Fibroblast of skin of right biceps (primary cell): ENCODE measurements around the gene TMEM61.
A peak's percentile ranks its signal among the peaks of the same experiment; 100 is the strongest.
"Not testable (repeated sequence)": the region's sequence is repeated elsewhere in the genome, so short reads cannot be mapped to it uniquely, and the experiment has no call there.

Experiments used
- DNase-seq: peaks from one replicate; pipeline ENCODE4 v3.0.0-alpha.2; 2013

Gene TMEM61

DNA sequence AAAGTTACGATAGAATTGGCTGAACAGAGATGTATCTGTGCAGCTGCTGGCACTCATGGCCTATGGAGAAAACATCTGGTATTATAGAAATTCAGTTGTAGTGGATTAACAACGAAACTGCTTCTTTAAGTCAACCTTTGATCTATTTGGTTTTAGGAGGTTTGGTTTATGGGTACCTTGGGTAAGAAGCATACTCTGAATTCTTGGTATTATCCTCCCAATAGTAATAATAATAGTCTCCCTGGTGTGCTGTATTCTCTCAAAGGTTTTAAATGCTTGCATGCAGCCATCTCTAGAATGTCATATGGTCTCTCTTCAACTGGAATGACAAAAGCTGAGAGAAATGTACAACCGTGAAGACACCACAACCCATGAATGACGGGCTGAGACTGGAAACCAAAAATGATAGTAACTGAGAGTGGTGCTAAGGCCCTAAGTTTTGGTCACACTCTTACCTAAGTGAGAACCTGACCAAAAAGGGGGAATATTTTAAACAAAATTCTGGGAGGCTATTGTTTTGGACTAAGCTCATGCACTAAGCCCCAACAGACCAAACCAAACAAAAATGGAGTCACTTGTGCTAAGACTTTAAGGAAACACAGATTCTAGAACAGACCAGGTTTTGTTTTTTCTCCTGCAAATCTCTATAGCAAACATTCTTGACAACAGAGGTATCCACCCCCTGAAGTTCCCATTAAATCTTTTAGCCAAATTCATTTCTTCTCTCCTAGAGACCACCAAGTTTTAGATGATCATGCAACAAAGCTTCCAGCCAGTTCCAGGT lies 17.6 kb upstream of the TMEM61 start:
- DNase-seq, result no peak

DNA sequence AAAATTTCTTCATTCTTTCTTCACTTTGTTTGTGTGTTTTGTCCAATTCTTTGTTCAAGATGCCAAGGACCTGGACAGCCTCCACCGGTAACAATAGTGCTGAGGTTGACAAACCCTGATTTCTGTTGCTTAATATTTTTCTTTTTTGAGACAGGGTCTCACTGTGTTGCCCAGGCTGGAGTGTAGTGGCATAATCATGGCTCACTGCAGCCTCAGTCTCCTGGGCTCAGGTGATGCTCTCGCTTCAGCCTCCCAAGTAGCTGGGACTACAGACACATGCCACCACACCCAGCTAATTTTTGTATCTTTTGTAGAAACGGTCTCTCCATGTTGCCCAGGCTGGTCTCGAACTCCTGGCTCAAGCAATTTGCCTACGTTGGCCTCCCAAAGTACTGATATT lies 16.6 kb upstream of the TMEM61 start:
- DNase-seq, result not testable (repeated sequence)

DNA sequence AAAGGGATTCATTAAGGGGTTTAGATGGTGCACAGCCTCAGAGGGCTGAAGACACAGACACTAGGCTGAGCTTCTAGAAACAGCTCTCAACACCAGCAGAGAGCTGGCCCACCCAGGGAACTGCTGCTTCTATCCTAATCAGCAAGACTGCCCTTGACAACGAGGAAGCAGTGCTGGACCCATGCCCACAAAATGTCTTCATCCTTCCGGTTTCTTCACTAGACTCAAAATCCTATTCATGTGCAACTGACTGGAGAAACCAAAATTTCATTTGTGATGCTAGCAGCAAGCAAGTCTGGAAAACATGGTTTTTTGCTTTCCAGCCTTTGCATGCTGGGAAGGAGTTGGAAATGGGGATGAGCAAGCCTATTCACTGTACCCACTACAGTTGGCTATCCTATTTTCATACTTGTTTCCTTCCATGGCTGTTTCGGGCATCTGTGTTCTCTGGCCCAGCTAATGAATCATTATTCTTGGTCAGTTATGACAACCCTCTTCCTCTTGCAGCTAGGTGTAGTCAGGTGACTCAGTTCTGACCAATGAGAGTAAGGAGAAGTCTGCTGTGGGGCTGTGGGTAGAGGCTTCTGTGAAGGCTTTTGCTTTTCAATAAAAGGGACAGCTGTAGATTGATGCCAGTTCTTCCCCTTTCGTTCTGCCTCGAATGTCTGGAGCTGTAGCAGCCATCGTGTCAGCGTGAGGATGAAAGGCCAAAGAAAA lies 14.6 kb upstream of the TMEM61 start:
- peak; percentile 58 for DNase-seq

DNA sequence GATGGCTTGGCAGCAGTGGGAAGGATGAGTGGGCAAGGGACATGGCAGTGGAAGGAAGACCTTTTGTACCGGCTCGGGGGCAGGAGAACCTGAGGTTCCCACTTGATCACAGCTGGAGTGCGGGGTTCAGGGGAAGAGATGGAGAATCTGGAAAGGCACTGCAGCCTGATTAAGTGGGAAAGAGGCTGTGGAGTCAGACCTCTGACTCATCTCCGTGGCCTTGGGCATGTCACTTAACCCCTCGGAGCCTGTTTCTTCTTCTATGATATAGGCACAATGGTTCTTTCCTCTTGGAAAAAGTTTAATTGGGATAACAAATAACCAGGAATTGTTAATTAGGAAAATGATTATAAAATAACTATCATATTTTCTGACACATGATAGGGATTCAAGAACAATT lies 13.1 kb upstream of the TMEM61 start:
- DNase-seq, result no peak

DNA sequence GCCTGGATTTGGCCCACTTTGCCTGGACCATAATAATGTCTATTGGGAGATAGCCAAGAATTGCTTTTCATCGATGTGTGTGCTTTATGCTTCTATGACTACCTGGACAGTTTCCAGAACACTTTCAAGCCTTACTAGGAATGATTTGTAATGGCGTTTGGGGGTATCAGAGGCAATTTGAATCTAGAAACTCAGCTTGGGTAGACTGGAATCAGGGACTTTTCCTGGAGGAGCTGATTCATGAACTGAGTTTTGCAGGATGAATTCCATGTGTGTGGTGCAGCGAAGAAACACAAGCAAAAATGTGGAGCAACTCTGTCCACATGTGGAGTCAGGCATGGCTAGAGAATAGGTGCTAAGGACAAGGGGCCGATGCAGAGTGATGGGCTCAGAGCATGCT lies 11.9 kb upstream of the TMEM61 start:
- DNase-seq, result peak; percentile 47

DNA sequence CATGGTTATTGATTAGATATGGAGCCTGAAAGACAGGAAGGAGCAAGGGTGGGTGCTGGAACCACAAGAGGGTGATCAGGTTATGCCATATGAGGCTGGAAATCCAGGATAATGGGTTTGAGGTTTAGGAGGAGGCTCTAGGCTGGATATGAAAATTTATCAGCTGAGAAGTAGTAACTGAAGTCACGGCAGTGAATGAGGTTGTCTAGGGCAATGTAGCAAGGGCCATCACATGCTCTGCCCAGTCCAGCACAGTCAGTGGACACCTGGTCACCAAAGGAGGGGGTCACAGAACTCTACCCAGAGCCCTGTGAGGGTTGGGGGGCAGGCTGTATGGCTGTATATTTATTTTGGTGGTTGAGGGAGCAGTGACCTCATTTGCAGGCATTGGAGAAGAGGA lies 10.5 kb upstream of the TMEM61 start:
- DNase-seq, result no peak

DNA sequence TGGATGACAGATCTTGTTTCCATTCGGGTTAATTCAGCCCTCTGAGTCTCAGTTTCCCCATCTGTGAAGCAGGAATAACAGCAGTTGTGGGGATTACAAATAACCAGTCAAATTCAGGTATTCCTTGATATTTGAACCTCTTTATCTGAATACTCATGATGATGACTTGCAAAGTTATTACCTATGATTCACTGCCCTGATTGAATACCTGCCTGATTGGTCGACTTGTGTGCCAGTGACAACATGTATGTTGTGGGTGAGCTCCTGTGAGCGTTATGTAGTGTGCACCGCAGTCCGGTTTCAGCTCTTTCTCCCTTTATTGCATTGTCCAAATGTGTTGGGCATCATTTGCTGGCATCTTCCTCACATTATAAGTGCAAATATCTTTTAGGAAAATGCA lies 9.5 kb upstream of the TMEM61 start:
- DNase-seq, result no peak

DNA sequence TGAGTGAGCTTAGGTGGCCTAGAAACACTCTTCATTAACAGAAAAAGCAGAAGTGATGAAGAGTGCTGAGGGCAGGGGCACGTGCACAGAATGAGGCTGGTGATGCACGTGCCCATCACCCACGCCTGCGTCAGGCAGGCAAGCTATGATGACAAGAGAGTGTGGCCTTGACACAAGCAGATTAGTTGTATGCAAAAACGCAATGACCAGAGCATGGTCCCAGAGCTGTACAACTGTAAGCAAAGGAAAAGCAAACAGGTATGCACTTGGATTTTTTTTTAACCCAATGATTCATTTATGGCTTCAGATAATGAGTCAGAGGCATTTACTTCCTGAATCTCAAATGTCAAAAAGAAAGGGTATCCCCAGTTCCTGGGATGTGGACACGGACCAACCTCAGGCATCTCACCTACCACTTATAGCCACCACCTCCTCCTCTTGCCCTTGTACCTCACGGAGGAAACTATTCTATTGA lies 9.1 kb upstream of the TMEM61 start:
- DNase-seq, result peak; percentile 35

DNA sequence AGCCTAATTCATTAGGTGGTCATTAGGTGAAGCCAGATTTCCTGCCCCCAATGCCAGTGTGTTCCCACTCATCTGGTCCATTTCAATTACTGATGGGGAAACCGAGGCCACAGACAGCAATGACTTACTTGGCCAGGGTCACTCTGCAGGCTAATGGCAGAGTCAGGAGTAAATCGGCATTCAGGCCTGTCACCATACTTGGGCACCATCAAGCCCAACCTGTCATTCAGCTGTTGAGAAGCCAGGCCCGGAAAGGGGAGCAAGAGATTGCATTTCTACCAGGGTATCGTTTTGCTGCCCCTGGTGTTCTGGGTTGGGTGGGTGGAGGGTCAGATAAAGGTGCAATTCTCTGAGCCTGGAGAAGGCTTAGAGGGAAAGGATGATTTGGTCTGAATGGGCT lies 8.0 kb upstream of the TMEM61 start:
- DNase-seq, result no peak

DNA sequence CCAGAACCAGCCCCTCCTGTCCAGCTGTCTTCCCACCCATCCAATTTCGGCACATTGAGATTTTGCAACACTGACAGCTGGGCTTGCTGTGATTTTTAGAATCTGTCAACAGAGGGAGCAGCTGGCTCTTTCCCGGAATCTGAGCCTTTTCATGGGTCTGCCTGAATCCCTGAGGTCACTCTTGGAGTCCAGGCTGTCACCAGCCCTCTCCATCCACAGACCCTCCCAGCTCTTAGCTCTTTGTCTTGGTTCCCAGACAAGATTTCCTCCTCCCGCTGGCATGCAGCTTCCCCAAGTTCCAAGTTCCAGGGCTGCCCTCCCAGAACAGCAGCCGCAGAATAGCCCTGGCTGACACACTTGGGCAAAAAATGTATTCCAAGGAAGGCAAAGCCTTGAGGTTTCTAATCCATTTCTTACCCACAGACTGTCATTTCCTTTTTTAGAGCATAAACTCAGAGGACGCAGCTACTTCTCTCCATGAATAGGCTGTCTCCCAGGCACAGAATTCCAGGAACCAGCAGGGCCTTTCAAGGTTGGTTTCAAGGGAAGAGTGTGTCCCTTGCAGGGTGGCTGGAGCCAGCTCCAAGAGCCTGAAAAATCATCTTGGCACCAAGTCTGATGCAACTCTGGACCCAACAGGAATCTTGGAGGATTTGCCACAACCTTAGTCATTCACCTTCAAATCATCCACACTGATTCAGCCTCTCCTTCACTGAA lies 7.1 kb upstream of the TMEM61 start:
- DNase-seq, result peak; percentile 22

DNA sequence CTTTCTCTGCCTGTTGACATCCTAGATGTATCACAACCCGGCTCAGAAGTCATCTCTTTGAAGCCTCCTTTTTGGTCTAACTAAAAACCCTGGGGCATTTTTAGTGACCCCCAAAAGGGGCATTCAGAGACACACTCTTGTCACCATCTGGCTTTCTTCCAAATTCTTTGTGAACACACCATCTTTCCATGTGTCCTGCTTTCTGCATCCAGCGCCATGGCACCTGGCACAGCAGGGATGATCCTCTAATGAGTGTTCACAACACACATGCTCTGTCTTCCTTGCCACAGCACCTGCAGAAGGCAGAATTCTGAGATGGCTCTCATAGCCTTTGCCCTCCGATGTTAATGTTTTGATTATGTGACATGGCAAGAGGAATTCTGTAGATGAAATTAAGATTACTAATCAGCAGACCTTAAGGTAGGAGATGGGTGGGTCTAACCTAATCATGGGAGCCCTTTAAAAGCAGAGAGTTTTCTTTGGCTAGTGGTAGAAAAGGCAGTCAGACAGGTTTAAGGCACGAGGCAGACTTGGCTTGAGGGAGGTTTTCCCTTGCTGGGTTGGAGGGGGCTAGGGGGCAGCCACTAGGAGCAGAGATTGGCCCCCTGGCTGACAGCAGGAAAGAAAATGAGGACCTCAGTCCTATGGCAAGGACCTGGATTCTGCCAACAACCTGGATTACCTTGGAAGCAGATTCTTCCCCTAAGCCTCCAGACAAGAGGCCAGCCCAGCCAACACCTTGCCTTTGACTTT lies 4.9 kb upstream of the TMEM61 start:
- no peak for DNase-seq

DNA sequence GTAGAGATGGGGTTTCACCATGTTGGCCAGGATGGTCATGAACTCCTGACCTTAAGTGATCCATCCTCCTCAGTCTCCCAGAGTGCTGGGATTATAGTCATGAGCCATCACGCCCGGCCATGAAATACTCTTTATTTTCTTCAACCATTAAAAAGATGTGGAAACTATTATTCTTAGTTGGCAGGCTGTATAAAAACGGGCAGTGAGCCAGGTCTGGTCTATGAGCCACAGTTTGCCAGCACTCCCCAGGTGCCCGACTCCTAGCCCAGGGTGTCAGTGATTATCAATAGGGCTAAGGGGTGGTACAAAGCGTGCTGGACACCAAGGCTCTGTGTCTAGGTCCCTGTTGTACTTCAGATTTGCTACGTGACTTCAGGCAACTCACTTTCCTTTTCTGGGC lies 3.7 kb upstream of the TMEM61 start:
- no peak for DNase-seq

DNA sequence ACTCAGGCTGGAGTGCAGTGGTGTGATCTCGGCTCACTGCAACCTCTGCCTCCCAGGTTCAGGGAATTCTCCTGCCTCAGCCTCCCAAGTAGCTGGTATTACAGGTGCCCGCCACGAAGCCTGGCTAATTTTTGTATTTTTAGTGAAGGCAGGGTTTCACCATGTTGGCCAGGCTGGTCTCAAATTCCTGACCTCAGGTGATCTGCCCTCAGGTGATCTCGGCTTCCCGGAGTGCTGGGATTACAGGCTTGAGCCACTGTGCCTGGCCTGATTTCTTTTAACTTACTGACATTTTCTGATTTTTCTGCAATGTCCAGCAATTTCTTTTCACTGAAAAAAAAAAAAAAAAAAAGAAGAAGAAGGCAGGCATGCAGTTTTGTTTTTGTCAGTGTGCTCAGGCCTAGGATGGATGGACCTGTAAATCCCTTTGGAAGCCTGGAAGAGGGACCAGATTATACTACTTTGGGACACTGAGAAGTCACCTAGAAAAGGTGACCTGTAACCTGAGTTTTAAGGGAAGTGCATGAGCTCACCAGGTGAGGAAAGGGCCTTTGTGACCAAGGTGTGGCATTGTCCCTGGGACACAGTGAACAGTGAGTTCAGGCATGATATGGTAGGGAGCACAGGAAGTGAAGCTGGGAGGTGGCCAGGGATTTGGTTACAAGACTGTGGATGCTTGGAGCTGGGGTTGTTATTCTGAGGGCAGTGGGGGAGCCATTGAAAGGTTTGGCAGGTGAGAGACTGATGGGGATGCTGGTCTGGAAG lies 2.7 kb upstream of the TMEM61 start:
- no peak for DNase-seq

DNA sequence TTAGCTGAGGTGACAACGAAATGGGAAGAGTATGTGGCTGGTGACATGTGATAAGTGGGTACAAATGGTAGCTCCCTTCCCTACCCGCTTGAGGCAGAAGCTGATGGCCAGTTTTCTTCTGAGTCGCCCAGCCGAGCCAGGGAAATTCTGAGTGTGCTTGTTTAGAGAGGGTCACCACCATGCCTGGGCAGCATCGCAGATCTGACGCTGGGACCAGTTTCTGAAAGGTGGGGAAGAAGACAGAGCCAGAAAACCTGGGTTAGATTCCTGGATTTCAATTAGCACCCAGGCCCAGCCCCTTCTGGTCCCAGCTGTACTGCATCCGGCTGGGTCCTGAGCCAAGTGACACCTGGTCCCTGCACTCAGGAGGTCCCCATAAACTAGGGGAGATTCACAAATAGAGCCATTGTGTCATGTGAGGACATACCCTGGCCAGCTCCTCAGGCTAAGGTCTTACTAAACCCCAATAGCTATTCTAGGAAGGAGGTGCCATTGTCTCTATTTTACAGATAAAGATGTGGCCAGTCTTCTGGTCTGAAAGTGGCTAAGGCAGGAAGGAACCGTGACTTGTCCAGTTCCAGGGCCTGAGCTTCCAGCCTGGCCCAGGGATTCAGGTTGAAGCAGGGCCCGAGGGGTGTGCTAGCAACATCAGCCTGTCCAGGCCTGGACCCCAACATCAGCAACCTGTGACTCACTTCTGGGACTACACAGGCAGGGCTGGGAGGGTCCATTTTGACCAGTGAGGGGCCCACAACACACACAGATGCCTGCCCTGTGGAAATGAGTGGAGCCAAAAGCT lies 1.7 kb upstream of the TMEM61 start:
- no peak for DNase-seq

DNA sequence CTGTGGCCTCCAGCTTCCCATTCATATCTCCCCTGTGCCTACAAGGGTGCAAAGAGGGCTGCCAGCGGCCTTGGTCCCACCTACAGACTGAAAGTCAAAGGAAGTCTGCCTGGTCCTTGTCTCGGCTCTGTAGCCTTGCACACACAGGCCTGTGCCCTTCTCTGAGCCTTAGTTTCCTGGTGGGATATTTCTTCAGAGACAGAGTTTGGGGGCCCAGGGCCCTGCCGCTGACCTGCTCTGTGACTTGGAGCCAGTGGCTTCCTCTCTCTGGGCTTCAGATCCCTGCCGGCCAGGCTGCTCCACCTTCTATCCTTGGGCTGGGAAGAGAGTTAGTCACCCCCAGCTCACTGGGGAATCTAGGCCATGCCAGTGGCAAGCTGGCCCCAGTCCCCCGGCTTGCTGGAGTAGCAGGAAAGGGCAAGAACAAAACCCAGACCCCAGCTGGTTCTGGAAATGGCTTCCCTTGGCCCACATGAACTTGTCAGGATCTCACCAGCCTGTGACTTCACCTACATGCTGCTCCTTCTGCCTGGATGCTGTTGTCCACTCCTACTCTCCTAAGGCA lies 1.0 kb upstream of the TMEM61 start:
- DNase-seq, result no peak

DNA sequence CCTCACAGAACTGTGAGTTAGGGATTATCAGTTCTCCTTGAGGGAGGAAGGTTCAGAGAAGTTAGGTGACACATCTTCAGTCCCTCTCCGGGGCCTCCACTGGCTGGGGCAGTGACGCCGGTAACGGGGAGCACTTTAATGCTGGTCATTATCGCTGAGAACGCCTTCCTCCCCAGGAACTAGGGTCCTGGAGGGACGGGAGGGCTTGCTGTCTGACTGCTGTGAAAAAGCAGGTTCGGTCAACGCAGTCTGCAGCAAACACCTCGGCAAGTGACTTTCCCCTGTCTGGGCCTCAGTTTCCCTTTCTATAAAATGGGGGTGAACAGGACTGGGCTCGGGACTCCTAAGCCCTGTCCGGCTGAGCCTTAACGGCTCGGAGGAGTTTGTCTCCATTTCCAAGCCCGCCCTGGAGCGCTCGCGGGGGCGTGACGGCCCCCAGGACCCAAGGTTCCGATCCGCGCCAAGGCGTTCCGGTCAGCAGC lies 341 bp upstream of the TMEM61 start:
- no peak for DNase-seq

DNA sequence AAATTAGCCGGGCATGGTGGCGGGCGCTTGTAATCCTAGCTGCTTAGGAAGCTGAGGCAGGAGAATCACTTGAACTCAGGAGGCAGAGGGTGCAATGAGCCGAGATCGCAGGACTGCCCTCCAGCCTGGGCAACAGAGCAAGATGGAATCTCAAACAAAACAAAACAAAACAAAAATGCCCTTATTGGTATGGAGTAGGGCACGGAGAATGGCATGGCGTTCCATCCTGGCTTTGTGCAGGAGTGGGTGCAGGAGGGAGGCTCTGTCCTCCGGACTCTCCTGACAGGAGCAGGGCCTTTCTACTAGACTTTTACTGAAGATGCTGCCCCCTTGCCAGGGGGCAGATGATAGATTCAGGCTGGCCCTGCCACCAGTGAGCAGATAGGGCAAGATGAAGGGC lies 1.0 kb downstream of the TMEM61 start:
- DNase-seq, result no peak

DNA sequence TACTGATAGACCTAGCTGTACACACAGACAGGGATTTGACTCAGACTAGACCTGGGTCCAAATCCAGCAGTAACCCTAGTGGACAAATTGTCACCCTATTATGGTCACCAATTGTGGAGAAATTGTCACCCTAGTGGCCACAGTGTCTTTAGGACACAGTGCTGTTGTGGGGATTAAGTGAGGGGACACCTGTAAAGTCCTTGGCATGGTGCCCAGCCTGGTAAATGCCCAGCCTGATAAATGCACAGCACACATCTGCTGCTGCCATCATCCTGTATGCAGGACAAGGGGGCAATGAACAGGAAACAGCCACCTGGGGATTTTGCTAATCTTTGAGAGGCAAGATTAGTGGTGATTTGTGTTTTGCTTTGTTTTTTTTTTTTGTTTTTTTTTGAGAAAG lies 2.3 kb downstream of the TMEM61 start:
- no peak for DNase-seq

DNA sequence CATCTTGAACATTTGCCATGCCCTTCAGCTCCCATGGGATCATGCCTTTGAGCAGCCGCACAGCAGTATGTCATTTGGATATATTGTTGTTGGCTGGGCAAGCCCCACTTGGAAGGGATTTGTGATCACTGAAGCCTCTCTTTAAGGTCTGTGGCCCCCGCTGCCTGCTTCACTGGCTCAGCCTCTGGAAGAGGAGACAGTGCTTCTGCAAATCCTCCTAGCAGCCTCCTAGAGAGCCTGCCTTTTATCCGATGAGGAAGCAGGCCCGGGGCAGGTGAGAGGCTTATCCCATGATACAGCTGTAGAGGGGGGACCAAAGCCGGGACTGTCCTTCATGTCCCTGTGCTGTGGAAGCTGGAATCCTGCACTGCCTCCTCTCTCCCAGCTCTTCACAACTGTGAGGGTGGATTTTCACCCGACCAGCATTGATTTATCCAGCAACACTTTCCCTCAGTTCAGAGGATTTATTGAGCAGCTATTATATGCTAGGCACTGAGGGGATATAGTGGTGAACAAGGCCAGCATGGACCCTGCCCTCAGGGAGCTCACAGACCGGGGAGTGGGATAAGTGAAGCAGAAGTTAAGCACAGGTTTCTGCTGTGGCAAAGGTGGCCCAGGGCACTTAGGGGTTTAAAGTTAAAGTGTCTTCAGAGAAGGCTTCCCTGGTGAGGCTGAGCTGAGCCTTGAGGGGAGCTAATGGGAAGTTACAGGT lies 3.9 kb downstream of the TMEM61 start:
- DNase-seq, result no peak

DNA sequence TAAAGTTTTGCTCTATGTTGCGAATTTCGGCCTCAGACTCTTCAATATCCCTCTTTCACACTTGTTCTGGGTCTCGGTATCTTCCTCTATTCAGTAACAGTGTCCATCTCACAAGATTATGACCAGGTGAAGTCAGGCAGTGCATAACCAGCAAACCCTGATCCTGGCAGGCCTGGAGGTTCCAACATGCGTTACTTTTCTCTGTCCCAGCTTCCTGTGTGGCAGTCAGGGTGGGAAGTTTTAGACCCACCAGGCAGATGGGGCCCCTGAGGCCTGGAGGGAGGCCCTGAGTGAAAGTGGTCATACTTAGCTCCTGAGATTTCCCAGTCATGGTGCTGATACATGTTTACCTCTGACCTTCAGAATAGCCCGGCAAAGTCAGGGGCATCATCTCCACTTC lies 5.1 kb downstream of the TMEM61 start:
- no peak for DNase-seq
